Right cardiac atrium (tissue), 5 donors: ENCODE data around the gene NUP160. TPM values are rescaled to one million over a fixed set of nuclear protein-coding genes. Genes with fewer than 3 reads are reported as not detected.
"Not testable (repeated sequence)": the region's sequence is repeated elsewhere in the genome, so short reads cannot be mapped to it uniquely, and the experiment has no call there.

Experiments used
- ATAC-seq, 2 donors: fragments of 200-7000 bp; cut with Tn5 transposase; one replicate each; pipeline versions ENCODE4 v1.8.0 to v1.9.1; 2020; ENCODE audit warnings: moderate library complexity in 2 of 2, mild to moderate bottlenecking in 1 of 2
- DNase-seq, 3 donors: peaks; one replicate each; pipeline ENCODE4 v3.0.0-alpha.2; 2020
- H3K27ac ChIP-seq: one replicate; pipeline ENCODE4 v1.5.1; 2013; ENCODE audit warnings: mild to moderate bottlenecking, low read length, control low read depth, moderate library complexity
- H3K27me3 ChIP-seq: one replicate; pipeline ENCODE4 v1.6.1; 2013; ENCODE audit not compliant: control insufficient read depth, insufficient read depth
- H3K4me1 ChIP-seq: one replicate; pipeline ENCODE4 v1.6.1; 2013; ENCODE audit warnings: low read length; ENCODE audit not compliant: control insufficient read depth, insufficient read depth
- H3K4me3 ChIP-seq: one replicate; pipeline ENCODE4 v1.5.1; 2013; ENCODE audit warnings: low read length, control low read depth
- H3K9me3 ChIP-seq: one replicate; pipeline ENCODE4 v1.6.1; 2013; ENCODE audit warnings: low read length; ENCODE audit not compliant: control insufficient read depth
- WGBS: extraction: QIAGEN DNeasy Blood & Tissue Kit; methylation state at CpG from one replicate; pipeline ENCODE4 v1.1.7; 2013; 5-methylcytosine and 5-hydroxymethylcytosine counted together
- intact Hi-C, 4 donors: fragments of 100-400 bp; cut with DNase I; formaldehyde crosslinking; loops; one replicate each; pipeline versions ENCODE4 v1.11.0 to v1.14.0; 2022 to 2023
- long read RNA-seq, 4 donors: library from polyadenylated mRNA; unstranded; transcript quantifications; one replicate each; pipeline ENCODE4 v2.0.0, GENCODE V29; 2020 to 2021
- polyA plus RNA-seq: library from polyadenylated mRNA; stranded (reverse); fragments of 200-250 nt; gene quantifications from one replicate; pipeline ENCODE4 v1.2.3, GENCODE V29; 2013
- total RNA-seq, 4 donors: library from RNA; stranded (reverse); fragmentation: NEBNext Ultra II Directional; extraction: Animal tissue kit (Norgen Biotek cat#: 25700); gene quantifications; one replicate each; pipeline ENCODE4 v1.2.1, GENCODE V29; 2021
- donor health status: healthy with polysubstance abuse.
- donor health status: DM: no; HTN: yes; CAD: no.
- donor health status: DM: no; HTN: no; CAD: no.
- donor health status: DM: no; HTN: yes; CAD: no; lungs with severe emphysema.
- donor health status: DM: yes; HTN: yes; CAD: no.

NUP160 gene
- total RNA-seq (10 to 100 TPM; 14.7 to 18.4 (median 15.3) TPM), polyA plus RNA-seq (8.1 TPM)
- long read RNA-seq, donor 1, full-length matches to known transcripts = 24 of 31 reads
- long read RNA-seq, donor 1, partial matches to known transcripts = 5 of 31 reads
- long read RNA-seq, donor 1, other reads (novel, unspliced or antisense) = 2 of 31 reads
- long read RNA-seq, donor 2, full-length matches to known transcripts = 20 of 24 reads
- long read RNA-seq, donor 2, partial matches to known transcripts = 3 of 24 reads
- long read RNA-seq, donor 2, other reads (novel, unspliced or antisense) = 1 of 24 reads
- long read RNA-seq, donor 3, full-length matches to known transcripts = 74 of 101 reads
- long read RNA-seq, donor 3, partial matches to known transcripts = 14 of 101 reads
- long read RNA-seq, donor 3, other reads (novel, unspliced or antisense) = 13 of 101 reads
- long read RNA-seq, donor 4, full-length matches to known transcripts = 17 of 24 reads
- long read RNA-seq, donor 4, partial matches to known transcripts = 3 of 24 reads
- long read RNA-seq, donor 4, other reads (novel, unspliced or antisense) = 4 of 24 reads

GRCh38 chr11:47847892-47848699 is at the start of gene NUP160:
Gene NUP160 (minus strand): TSS chr11:47848350. CDS start chr11:47848318, 32 bp downstream.
- H3K27me3 ChIP-seq = no peaks in the 10 kb centered on the region
- H3K4me1 ChIP-seq = no peaks in the 10 kb centered on the region
- ATAC-seq = peak; percentile 94 to 96
- intact Hi-C loops = loop anchor here in 2 of 4 donors (10.0 kb wide), 2 partner anchors 83 to 113 kb away; partner anchors contain the start of gene FNBP4 (in 1 of the 2)
- peak; percentile 81 to 95 (median 93) for DNase-seq
- peak within 1 kb of the TSS; percentile 42 for H3K4me3 ChIP-seq
- WGBS = under 1% methylated on average over 66 of the region's 66 CpGs
- H3K27ac ChIP-seq = peak within 1 kb of the TSS; percentile 33
- no peaks in the 10 kb centered on the region for H3K9me3 ChIP-seq

DNA sequence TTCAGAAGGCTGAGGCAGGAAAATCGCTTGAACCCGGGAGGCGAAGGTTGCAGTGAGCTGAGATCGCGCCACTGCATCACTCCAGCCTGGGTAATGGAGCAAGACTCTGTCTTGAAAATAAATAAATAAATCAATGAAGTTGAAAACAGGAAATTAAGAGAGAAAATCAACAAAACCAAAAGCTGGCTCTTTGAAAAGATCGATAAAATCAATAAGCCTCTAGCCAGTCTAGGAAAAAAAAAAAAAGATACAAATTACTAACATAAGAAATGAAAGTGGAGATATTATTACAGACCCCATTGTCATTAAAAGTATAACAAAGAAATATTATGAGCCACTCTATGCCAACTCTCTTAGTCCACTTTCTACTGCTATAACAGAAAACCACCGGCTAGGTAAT is 48.0 kb upstream of the NUP160 start:
- Histone ChIP-seq H3K27me3 (no peaks in the 10 kb centered on the region), H3K27ac (no peak overlapping the region), H3K9me3 (no peaks in the 10 kb centered on the region), H3K4me3 (no peak overlapping the region), H3K4me1 (no peaks in the 10 kb centered on the region)
- intact Hi-C loops = no loop called here
- WGBS = 97% methylated on average over 7 of the region's 7 CpGs
- DNase-seq (no peak), ATAC-seq (no peak)

DNA sequence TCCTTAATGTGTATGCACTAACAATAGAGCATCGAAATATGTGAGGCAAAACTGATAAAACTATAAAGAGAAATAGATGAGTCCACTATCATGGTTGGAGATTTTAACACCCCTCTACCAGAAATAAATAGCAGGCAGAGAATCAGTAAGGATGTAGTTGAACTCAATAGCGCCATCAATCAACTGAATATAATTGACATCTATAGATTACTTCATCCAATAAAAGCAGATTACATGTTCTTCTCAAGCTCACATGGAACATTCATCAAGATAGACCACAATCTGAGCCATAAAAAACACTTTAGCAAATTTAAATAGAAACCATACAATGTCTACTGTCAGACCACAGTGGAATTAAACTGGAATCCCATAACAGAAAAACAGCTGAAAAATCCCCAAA is 46.9 kb upstream of the NUP160 start:
- Histone ChIP-seq H3K9me3 (no peaks in the 10 kb centered on the region), H3K4me3 (no peak overlapping the region), H3K4me1 (no peaks in the 10 kb centered on the region), H3K27me3 (no peaks in the 10 kb centered on the region), H3K27ac (no peak overlapping the region)
- intact Hi-C loops = no loop called here
- ATAC-seq (no peak), DNase-seq (no peak)
- WGBS = 84% methylated on average over 2 of the region's 2 CpGs

DNA sequence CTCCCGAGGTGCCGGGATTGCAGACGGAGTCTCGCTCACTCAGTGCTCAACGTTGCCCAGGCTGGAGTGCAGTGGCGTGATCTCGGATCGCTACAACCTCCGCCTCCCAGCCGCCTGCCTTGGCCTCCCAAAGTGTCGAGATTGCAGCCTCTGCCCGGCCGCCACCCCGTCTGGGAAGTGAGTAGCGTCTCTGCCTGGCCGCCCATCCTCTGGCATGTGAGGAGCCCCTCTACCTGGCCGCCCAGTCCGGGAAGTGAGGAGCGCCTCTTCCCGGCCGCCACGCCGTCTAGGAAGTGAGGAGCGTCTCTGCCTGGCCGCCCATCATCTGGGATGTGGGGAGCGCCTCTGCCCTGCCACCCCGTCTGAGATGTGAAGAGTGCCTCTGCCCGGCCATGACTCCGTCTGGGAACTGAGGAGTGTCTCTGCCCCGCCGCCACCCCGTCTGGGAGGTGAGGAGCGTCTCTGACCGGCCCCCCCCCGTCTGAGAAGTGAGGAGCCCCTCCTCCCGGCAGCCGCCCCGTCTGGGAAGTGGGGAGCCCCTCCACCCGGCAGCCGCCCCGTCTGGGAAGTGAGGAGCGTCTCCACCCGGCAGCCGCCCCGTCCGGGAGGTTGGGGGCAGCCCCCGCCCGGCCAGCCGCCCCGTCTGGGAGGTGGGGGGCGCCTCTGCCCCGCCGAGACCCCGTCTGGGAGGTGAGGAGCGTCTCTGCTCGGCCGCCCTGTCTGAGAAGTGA is 44.6 kb upstream of the NUP160 start:
- WGBS = 96% methylated on average over 56 of the region's 57 CpGs
- intact Hi-C loops = not testable (repeated sequence)

DNA sequence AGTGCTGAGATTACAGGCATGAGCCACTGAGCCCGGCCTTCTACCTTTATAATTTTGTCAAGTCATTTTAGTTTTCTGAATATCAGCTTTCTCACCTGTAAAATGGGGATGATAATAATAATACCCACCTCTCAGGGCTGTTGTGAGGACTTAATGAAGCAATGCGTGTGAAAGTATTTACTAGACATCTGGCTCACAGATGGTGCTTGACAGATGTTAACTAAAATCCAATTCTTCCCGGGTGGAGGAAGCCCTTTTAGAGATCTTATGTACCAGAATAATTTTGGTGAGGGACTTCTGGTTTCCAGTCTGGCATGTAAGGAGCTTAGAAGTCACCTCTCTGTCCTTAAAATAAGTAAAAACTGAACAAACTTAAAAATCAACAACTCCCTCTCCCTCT is 43.7 kb upstream of the NUP160 start:
- 87% methylated on average over 3 of the region's 3 CpGs for WGBS
- no peak for ATAC-seq
- DNase-seq = no peak
- Histone ChIP-seq H3K9me3 (no peaks in the 10 kb centered on the region), H3K4me3 (no peak overlapping the region), H3K4me1 (no peaks in the 10 kb centered on the region), H3K27me3 (no peaks in the 10 kb centered on the region), H3K27ac (no peak overlapping the region)
- intact Hi-C loops = no loop called here

More for the DNA sequence above, 44.6 kb upstream of the NUP160 start:
- H3K27me3 ChIP-seq, H3K4me1 ChIP-seq, H3K4me3 ChIP-seq, ATAC-seq, H3K27ac ChIP-seq, H3K9me3 ChIP-seq: not testable (repeated sequence)
- DNase-seq = peak in 1 of 3 donors; percentile 63

DNA sequence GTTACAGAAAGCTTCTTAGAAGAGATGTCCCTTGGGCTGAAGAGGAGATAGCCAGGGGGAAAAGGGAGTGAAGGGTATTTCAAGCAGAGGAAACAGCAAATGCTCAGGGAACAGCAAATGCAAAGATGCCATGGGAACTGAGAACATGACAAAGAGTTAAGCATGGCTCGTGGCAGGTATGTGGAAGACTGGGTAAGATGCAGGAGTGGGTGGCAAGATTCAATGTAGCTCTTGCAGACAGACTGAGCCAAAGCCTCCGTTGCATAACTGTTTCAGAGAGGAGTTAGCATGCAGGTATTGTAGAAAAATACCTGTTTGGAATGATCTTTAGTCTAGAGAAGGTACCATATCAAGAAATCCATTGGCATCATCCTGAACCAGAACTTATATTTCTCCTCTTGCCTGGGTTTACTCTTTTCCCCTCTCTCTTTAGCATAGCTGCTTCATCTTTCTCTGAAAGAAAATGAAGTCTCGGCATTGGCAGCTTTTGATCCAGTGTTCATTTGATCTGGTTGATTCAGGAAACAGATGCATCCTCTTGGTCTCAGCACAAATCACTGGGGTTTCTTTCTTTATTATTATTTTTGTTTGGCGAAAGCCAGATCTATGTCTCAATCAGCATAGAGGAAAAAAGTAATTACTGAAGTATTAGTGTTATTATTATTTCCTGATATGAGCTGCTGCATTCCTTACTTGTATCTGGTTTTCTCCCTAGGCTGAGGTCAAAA is 41.7 kb upstream of the NUP160 start:
- no peaks in the 10 kb centered on the region for H3K27me3 ChIP-seq
- no peak overlapping the region for H3K27ac ChIP-seq
- DNase-seq (no peak), ATAC-seq (no peak)
- WGBS = 46% methylated on average over 4 of the region's 4 CpGs
- intact Hi-C loops = no loop called here
- no peaks in the 10 kb centered on the region for H3K9me3 ChIP-seq
- H3K4me1 ChIP-seq = no peaks in the 10 kb centered on the region
- H3K4me3 ChIP-seq = no peak overlapping the region

- WGBS = 97% methylated on average over 5 of the region's 5 CpGs
- ATAC-seq = no peak
These were observed 39.9 kb upstream of the NUP160 start for GRCh38 chr11:47887910-47888569.

GRCh38 chr11:47886096-47886495 is 37.9 kb upstream of the NUP160 start:
- Histone ChIP-seq H3K4me3 (no peak overlapping the region), H3K27ac (no peak overlapping the region), H3K27me3 (no peaks in the 10 kb centered on the region), H3K9me3 (no peaks in the 10 kb centered on the region), H3K4me1 (no peaks in the 10 kb centered on the region)
- DNase-seq (no peak), ATAC-seq (peak; percentile 25 to 32)
- WGBS = 50% methylated on average over 6 of the region's 6 CpGs
- intact Hi-C loops = no loop called here

More at GRCh38 chr11:47887910-47888569, 39.9 kb upstream of the NUP160 start:
- Histone ChIP-seq H3K27me3 (no peaks in the 10 kb centered on the region), H3K27ac (no peak overlapping the region), H3K9me3 (no peaks in the 10 kb centered on the region), H3K4me1 (no peaks in the 10 kb centered on the region), H3K4me3 (no peak overlapping the region)
- no peak for DNase-seq
- intact Hi-C loops = no loop called here

GRCh38 chr11:47882437-47882836 is 34.3 kb upstream of the NUP160 start:
- H3K27ac ChIP-seq, H3K9me3 ChIP-seq, intact Hi-C loops, H3K4me1 ChIP-seq, DNase-seq, ATAC-seq, H3K27me3 ChIP-seq, H3K4me3 ChIP-seq: not testable (repeated sequence)
- WGBS = 97% methylated on average over 13 of the region's 13 CpGs

DNA sequence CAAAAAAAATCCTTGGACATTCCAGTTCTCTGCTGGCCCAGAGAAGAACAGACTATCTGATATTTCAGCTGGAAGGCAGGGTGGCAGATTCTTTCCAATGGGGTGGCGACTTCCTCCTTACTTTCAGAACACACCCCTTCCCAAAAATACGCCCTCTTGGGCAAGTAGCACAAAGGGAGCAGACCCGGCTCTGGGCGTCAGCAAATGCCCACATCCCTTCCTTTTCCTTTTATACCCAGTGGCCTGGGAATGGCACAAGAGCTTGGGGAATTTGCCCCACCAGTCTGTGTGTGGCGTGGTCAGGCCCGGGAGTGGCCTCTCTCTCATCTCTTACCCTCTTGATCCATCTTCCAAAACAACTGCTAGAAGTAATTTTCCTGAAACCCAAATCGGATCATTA is 33.0 kb upstream of the NUP160 start:
- peak; percentile 70 to 87 for ATAC-seq
- DNase-seq = peak; percentile 38 to 65 (median 48)
- no peaks in the 10 kb centered on the region for H3K27me3 ChIP-seq
- H3K9me3 ChIP-seq = no peaks in the 10 kb centered on the region
- H3K4me1 ChIP-seq = no peaks in the 10 kb centered on the region
- no peak overlapping the region for H3K27ac ChIP-seq
- WGBS = 67% methylated on average over 7 of the region's 7 CpGs
- H3K4me3 ChIP-seq = no peak overlapping the region
- intact Hi-C loops = no loop called here
